ENCODE data around the gene STRN4.

The STRN4 gene

DNA sequence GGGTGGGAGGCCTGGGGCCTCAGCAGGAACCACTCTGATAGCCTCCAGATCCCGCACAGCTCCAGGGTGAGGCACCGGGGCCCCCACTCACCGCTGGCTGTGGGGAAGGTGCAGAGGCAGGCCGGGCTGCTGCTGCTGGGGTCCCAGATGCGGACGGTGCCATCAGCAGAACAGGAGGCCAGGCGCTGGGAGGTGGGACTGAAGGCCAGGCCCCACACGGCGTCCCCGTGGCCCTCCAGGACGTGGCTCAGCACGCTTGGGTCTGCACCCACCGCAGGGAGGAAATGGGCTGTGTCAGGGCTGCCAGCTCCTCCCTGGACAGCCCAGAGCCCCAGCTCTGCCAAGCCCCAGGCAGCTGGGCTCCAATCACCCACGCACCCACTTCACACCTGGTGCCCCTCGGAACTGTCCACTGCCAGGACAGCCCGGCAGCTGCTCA lies 23.2 kb downstream of the STRN4 start:
- no peak overlapping the region for H3K4me3 ChIP-seq (ENCODE audit: low read depth, low read length)
- no peaks in the 10 kb centered on the region for H3K9me3 ChIP-seq (ENCODE audit: control insufficient read depth, insufficient read depth, low read length)
- no peak overlapping the region for H3K9ac ChIP-seq (ENCODE audit: low read depth, low read length)
- no peak overlapping the region for H3K27ac ChIP-seq (ENCODE audit: low read depth, low read length)
- H3K4me1 ChIP-seq (ENCODE audit: control insufficient read depth, insufficient read depth, low read length), result peaks cover 2% of the 10 kb centered on the region; the same call in 1 of the 2 replicates
- peaks cover 88% of the 10 kb centered on the region for H3K36me3 ChIP-seq (ENCODE audit: control insufficient read depth, insufficient read depth, low read length)
- no peaks in the 10 kb centered on the region for H3K27me3 ChIP-seq (ENCODE audit: control insufficient read depth, insufficient read depth, low read length)

GRCh38 chr19:46722421-46723022 lies 23.7 kb downstream of the STRN4 start:
- H3K4me3 ChIP-seq (ENCODE audit: low read depth, low read length), result no peak overlapping the region
- peaks cover 83% of the 10 kb centered on the region for H3K36me3 ChIP-seq (ENCODE audit: control insufficient read depth, insufficient read depth, low read length)
- H3K9ac ChIP-seq (ENCODE audit: low read depth, low read length), result no peak overlapping the region

GRCh38 chr19:46722004-46722380 lies 24.3 kb downstream of the STRN4 start:
- peaks cover 78% of the 10 kb centered on the region for H3K36me3 ChIP-seq (ENCODE audit: control insufficient read depth, insufficient read depth, low read length)
- peaks cover 7% of the 10 kb centered on the region; the same call in 1 of the 2 replicates for H3K4me1 ChIP-seq (ENCODE audit: control insufficient read depth, insufficient read depth, low read length)
- H3K4me3 ChIP-seq (ENCODE audit: low read depth, low read length), result no peak overlapping the region
- no peaks in the 10 kb centered on the region for H3K9me3 ChIP-seq (ENCODE audit: control insufficient read depth, insufficient read depth, low read length)
- no peak overlapping the region for H3K27ac ChIP-seq (ENCODE audit: low read depth, low read length)
- H3K9ac ChIP-seq (ENCODE audit: low read depth, low read length), result no peak overlapping the region
- H3K27me3 ChIP-seq (ENCODE audit: control insufficient read depth, insufficient read depth, low read length), result no peaks in the 10 kb centered on the region

More at GRCh38 chr19:46722421-46723022, 23.7 kb downstream of the STRN4 start:
- H3K27ac ChIP-seq (ENCODE audit: low read depth, low read length), result no peak overlapping the region
- H3K4me1 ChIP-seq (ENCODE audit: control insufficient read depth, insufficient read depth, low read length), result peaks cover 7% of the 10 kb centered on the region; the same call in 1 of the 2 replicates
- no peaks in the 10 kb centered on the region for H3K27me3 ChIP-seq (ENCODE audit: control insufficient read depth, insufficient read depth, low read length)
- H3K9me3 ChIP-seq (ENCODE audit: control insufficient read depth, insufficient read depth, low read length), result no peaks in the 10 kb centered on the region

DNA sequence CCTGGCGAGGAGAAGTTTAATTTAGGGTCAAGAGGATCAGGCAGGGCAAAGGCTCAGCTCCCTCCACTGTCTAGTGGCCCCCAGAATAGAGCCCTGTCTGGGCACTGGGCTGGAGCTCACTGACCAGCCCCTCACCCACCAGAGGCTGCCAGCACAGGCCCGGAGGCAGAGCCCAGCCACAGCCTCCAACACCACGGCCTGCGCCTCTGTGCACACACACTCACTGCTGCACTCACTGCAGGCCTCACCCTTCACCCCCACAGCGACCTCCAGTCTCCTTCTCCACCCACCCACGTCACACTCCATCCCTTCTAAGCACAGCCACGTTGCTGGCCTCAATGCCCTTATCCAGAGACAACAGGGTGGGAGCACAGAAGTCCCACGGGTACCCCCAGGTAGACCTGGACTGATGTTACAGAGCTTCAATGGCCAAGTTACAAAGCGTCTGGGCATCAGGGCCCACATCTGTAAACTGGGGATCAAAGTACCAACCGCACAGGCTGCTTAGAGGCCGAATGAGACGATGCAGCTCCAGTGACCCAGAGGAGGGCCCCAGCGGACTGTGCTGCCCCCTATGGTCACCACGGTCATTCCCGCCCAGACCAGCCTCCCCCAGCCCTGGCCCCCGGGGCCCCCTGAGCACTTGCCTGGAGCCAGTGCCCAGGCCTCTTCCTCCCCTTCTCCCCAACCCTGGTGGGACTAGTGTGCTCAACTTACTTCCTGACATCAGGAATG lies 24.8 kb downstream of the STRN4 start:
- Histone ChIP-seq H3K4me3 (ENCODE audit: low read depth, low read length) (no peak overlapping the region), H3K36me3 (ENCODE audit: control insufficient read depth, insufficient read depth, low read length) (peaks cover 72% of the 10 kb centered on the region), H3K4me1 (ENCODE audit: control insufficient read depth, insufficient read depth, low read length) (peaks cover 7% of the 10 kb centered on the region; the same call in 1 of the 2 replicates), H3K27me3 (ENCODE audit: control insufficient read depth, insufficient read depth, low read length) (no peaks in the 10 kb centered on the region), H3K27ac (ENCODE audit: low read depth, low read length) (no peak overlapping the region), H3K9ac (ENCODE audit: low read depth, low read length) (no peak overlapping the region), H3K9me3 (ENCODE audit: control insufficient read depth, insufficient read depth, low read length) (no peaks in the 10 kb centered on the region)

GRCh38 chr19:46720503-46721239 lies 25.6 kb downstream of the STRN4 start:
- peaks cover 7% of the 10 kb centered on the region; the same call in 1 of the 2 replicates for H3K4me1 ChIP-seq (ENCODE audit: control insufficient read depth, insufficient read depth, low read length)
- H3K27ac ChIP-seq (ENCODE audit: low read depth, low read length), result no peak overlapping the region
- H3K27me3 ChIP-seq (ENCODE audit: control insufficient read depth, insufficient read depth, low read length), result no peaks in the 10 kb centered on the region
- H3K9ac ChIP-seq (ENCODE audit: low read depth, low read length), result no peak overlapping the region
- no peaks in the 10 kb centered on the region for H3K9me3 ChIP-seq (ENCODE audit: control insufficient read depth, insufficient read depth, low read length)
- H3K4me3 ChIP-seq (ENCODE audit: low read depth, low read length), result no peak overlapping the region
- peaks cover 65% of the 10 kb centered on the region for H3K36me3 ChIP-seq (ENCODE audit: control insufficient read depth, insufficient read depth, low read length)

- no peaks in the 10 kb centered on the region for H3K27me3 ChIP-seq (ENCODE audit: control insufficient read depth, insufficient read depth, low read length)
- no peak overlapping the region for H3K27ac ChIP-seq (ENCODE audit: low read depth, low read length)
- H3K9ac ChIP-seq (ENCODE audit: low read depth, low read length), result no peak overlapping the region
- H3K36me3 ChIP-seq (ENCODE audit: control insufficient read depth, insufficient read depth, low read length), result peaks cover 57% of the 10 kb centered on the region
- no peaks in the 10 kb centered on the region for H3K9me3 ChIP-seq (ENCODE audit: control insufficient read depth, insufficient read depth, low read length)
- no peak overlapping the region for H3K4me3 ChIP-seq (ENCODE audit: low read depth, low read length)
- peaks cover 12% of the 10 kb centered on the region for H3K4me1 ChIP-seq (ENCODE audit: control insufficient read depth, insufficient read depth, low read length)
These were observed 26.4 kb downstream of the STRN4 start for GRCh38 chr19:46719629-46720502.

DNA sequence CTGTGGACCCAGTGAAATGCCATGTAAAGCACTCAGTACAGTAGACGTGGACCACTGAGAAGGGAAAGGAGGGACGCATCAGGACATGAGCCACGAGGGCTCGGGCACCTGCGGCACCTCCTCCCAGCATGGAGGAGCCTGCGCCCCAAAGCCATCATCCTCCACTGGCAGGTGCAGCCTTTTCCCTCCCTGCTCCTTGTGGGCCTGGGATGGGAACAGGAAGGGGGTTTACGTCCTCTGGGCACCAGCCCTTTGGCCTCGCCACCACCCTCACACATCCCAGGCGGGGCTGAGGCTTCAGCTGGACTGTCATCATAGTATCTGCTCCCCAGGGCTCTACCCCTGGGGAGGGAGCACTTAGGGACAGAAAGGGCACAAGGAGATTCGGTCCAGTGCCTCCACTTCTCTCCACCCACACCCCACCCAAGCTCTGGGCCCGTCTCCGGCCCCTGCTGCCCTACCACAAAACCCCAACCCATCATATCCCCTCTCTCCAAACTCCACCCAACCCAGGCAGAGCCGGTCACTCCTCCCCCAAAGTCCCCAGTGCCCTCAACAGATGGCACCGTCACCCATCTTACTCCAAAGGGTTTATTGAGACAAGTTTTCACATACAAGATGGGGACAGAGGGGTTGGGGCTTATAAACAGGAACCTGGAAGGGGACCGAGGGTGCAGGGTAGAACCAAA lies 27.2 kb downstream of the STRN4 start:
- peaks cover 49% of the 10 kb centered on the region for H3K36me3 ChIP-seq (ENCODE audit: control insufficient read depth, insufficient read depth, low read length)
- H3K9ac ChIP-seq (ENCODE audit: low read depth, low read length), result no peak overlapping the region
- H3K27me3 ChIP-seq (ENCODE audit: control insufficient read depth, insufficient read depth, low read length), result no peaks in the 10 kb centered on the region
- no peak overlapping the region for H3K27ac ChIP-seq (ENCODE audit: low read depth, low read length)
- H3K4me3 ChIP-seq (ENCODE audit: low read depth, low read length), result no peak overlapping the region
- peaks cover 16% of the 10 kb centered on the region for H3K4me1 ChIP-seq (ENCODE audit: control insufficient read depth, insufficient read depth, low read length)
- H3K9me3 ChIP-seq (ENCODE audit: control insufficient read depth, insufficient read depth, low read length), result no peaks in the 10 kb centered on the region

- peak overlapping the region; percentile 6 for H3K27ac ChIP-seq (ENCODE audit: low read depth, low read length)
- H3K4me3 ChIP-seq (ENCODE audit: low read depth, low read length), result peak overlapping the region; percentile 84; the same call in 1 of the 2 replicates
- H3K4me1 ChIP-seq (ENCODE audit: control insufficient read depth, insufficient read depth, low read length), result peaks cover 16% of the 10 kb centered on the region
- H3K9ac ChIP-seq (ENCODE audit: low read depth, low read length), result no peak overlapping the region
- H3K36me3 ChIP-seq (ENCODE audit: control insufficient read depth, insufficient read depth, low read length), result peaks cover 43% of the 10 kb centered on the region
- no peaks in the 10 kb centered on the region for H3K9me3 ChIP-seq (ENCODE audit: control insufficient read depth, insufficient read depth, low read length)
- no peaks in the 10 kb centered on the region for H3K27me3 ChIP-seq (ENCODE audit: control insufficient read depth, insufficient read depth, low read length)
These were observed 27.9 kb downstream of the STRN4 start for GRCh38 chr19:46718157-46718933.

GRCh38 chr19:46717716-46718143 lies 28.5 kb downstream of the STRN4 start:
- Histone ChIP-seq H3K27ac (ENCODE audit: low read depth, low read length) (peak overlapping the region; percentile 6), H3K4me3 (ENCODE audit: low read depth, low read length) (peak overlapping the region; percentile 84), H3K9me3 (ENCODE audit: control insufficient read depth, insufficient read depth, low read length) (no peaks in the 10 kb centered on the region), H3K36me3 (ENCODE audit: control insufficient read depth, insufficient read depth, low read length) (peaks cover 37% of the 10 kb centered on the region), H3K27me3 (ENCODE audit: control insufficient read depth, insufficient read depth, low read length) (no peaks in the 10 kb centered on the region), H3K4me1 (ENCODE audit: control insufficient read depth, insufficient read depth, low read length) (peaks cover 16% of the 10 kb centered on the region), H3K9ac (ENCODE audit: low read depth, low read length) (no peak overlapping the region)
